BLaER1 treated with 17β-estradiol and CSF1 and Interleukin-3, amounts not matched to agents 10 nM and 100 nM (cell line): Measurements from ENCODE around the gene LCN12.

Experiments
- H3K27ac ChIP-seq, 11 experiments: shearing (Covaris generic); formaldehyde crosslinking; 2 replicates each; pipeline ENCODE4 v1.8.1; 2022
- H3K27me3 ChIP-seq, 11 experiments: shearing (Covaris generic); formaldehyde crosslinking; 2 replicates each; pipeline ENCODE4 v1.8.1; 2022
- H3K36me3 ChIP-seq, 11 experiments: shearing (Covaris generic); formaldehyde crosslinking; 2 replicates each; pipeline ENCODE4 v1.8.1; 2022
- H3K4me1 ChIP-seq, 10 experiments: shearing (Covaris generic); formaldehyde crosslinking; 2 replicates each; pipeline ENCODE4 v1.8.1; 2022
- H3K4me2 ChIP-seq, 11 experiments: shearing (Covaris generic); formaldehyde crosslinking; 2 replicates each; pipeline ENCODE4 v1.8.1; 2022
- H3K4me3 ChIP-seq, 10 experiments: shearing (Covaris generic); formaldehyde crosslinking; 2 replicates each; pipeline ENCODE4 v1.8.1; 2022
- H3K9ac ChIP-seq, 11 experiments: shearing (Covaris generic); formaldehyde crosslinking; 2 replicates each; pipeline ENCODE4 v1.8.1; 2022
- H3K9me3 ChIP-seq, 11 experiments: shearing (Covaris generic); formaldehyde crosslinking; replicated peaks in 1 of 11; 2 replicates each; pipeline ENCODE4 v1.8.1; 2022
- H4K20me1 ChIP-seq, 11 experiments: shearing (Covaris generic); formaldehyde crosslinking; 2 replicates each; pipeline ENCODE4 v1.8.1; 2022
- Cebpa-rat ChIP-seq, 11 experiments: shearing (Covaris generic); IDR thresholded peaks; 2 replicates each; pipeline ENCODE4 v1.8.1; 2022

The LCN12 gene

DNA sequence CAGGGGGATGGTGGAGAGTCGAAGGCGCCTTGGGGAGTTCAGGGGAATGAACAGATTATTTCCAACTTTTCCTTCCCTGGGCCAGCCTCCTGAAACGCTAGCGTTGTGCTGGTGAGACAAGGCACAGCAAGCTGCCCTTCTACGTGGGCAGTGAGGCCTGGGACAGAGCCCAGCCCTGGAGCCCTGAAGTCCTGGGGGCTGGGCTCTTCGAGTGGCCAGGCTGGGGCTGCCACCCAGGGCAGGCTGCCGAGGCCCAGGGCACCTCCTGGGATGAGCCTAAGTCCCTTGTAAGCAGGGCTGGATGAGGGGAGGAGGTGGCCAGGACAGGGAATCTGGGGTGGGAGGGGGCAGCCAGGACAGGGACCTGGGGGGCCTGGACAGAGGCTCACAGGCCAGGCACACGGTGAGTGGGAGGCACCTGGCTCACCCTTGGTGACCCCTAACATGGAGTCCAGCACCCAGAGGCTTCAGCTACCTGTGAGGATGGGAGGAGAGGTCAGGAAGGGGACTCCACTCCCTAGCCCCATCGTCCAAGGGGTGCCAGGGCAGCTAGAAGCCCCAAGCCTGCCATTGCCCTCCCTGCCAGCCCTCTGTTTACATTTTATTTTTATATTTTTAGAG lies 1.3 kb upstream of the LCN12 start:
- no peak for TF ChIP-seq Cebpa-rat (IDR thresholded peaks at IDR 0.05)
- no peaks in the 10 kb centered on the region for H3K27me3 ChIP-seq
- H3K4me2 ChIP-seq, result peak overlapping the region; percentile 82 to 99 (median 94)
- H3K36me3 ChIP-seq, result no peaks in the 10 kb centered on the region
- H3K4me3 ChIP-seq, result peak overlapping the region; percentile 59 to 76 (median 66)
- H3K27ac ChIP-seq, result peak overlapping the region; percentile 63 to 76 (median 70)
- H3K9ac ChIP-seq, result peak overlapping the region; percentile 64 to 81 (median 76)
- no peaks in the 10 kb centered on the region; a peak in 1 of 22 replicates for H4K20me1 ChIP-seq
- no peaks in the 10 kb centered on the region for H3K9me3 ChIP-seq
- H3K4me1 ChIP-seq, result peaks cover 14 to 40% (median 31%) of the 10 kb centered on the region in 10 experiments

DNA sequence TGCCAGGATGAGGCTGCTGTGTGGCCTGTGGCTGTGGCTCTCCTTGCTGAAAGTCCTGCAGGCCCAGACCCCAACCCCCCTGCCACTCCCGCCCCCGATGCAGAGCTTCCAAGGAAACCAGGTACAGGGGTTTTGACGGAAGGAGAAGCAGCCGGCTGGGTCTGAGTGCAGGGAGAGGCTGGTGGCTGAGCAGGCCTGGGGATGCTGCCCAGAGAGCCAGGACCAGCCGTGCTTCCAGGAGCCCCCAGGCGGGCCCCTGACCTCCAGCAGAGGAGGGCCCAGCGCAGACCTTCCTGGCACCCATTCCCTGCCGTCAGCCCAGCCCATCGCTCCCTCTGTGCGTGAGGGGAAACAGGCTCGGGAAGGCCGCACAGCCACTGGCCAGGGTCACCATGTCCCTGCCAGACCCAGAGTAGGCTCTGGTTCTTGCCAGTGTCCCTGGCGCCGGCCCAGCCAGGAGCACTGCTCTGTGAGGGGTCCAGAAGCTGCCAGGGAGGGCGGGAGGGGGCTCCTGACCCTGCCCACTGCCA lies 313 bp downstream of the LCN12 start:
- no peak overlapping the region for H3K4me3 ChIP-seq
- no peak overlapping the region for H3K27ac ChIP-seq
- H3K27me3 ChIP-seq, result no peaks in the 10 kb centered on the region
- TF ChIP-seq Cebpa-rat (IDR thresholded peaks at IDR 0.05), result no peak
- no peak overlapping the region for H3K4me2 ChIP-seq
- H3K9me3 ChIP-seq, result peaks cover 0 to 4% (median 0%) of the 10 kb centered on the region in 11 experiments; a peak in 1 of 22 replicates
- no peaks in the 10 kb centered on the region; a peak in 1 of 22 replicates for H4K20me1 ChIP-seq
- no peak overlapping the region for H3K9ac ChIP-seq
- H3K4me1 ChIP-seq, result peaks cover 14 to 27% (median 24%) of the 10 kb centered on the region in 10 experiments
- no peaks in the 10 kb centered on the region for H3K36me3 ChIP-seq

DNA sequence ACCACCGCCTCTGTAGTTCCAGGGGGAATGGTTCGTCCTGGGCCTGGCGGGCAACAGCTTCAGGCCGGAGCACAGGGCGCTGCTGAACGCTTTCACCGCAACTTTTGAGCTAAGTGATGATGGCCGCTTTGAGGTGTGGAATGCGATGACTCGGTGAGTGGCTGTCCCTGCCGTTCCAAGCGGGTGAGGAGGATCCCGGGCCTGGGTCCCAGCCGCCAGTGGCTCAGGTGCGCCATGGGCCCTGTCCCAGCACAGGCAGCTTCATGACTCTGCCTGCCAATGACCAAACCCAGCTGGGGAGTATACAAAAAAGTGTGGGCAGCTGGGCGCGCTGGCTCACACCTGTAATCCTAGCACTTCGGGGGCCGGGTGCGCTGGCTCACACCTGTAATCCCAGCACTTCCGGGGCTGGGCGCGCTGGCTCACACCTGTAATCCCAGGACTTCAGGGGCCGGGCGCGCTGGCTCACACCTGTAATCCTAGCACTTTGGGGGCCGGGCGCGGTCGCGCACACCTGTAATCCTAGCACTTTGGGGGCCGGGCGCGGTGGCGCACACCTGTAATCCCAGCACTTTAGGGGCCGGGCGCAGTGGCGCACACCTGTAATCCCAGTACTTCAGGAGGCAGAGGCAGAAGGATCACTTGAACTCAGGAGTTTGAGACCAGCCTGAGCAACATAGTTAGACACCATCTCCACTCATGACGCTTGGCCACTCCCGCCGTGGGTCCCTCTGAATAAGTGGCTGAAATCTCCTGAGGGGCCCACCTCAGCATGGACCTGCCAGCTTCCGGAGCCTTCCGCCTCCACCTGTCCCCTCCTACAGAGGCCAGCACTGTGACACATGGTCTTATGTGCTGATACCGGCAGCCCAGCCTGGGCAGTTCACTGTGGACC lies 1.1 kb downstream of the LCN12 start:
- H3K4me3 ChIP-seq, result no peak overlapping the region
- H3K27me3 ChIP-seq, result no peaks in the 10 kb centered on the region
- H3K4me1 ChIP-seq, result peaks cover 13 to 19% (median 17%) of the 10 kb centered on the region in 10 experiments
- no peak overlapping the region for H3K4me2 ChIP-seq
- H3K27ac ChIP-seq, result no peak overlapping the region
- no peak for TF ChIP-seq Cebpa-rat (IDR thresholded peaks at IDR 0.05)
- H4K20me1 ChIP-seq, result no peaks in the 10 kb centered on the region; a peak in 1 of 22 replicates
- H3K9me3 ChIP-seq, result peaks cover 0 to 4% (median 0%) of the 10 kb centered on the region in 11 experiments; a peak in 1 of 22 replicates
- H3K9ac ChIP-seq, result no peak overlapping the region
- H3K36me3 ChIP-seq, result no peaks in the 10 kb centered on the region

DNA sequence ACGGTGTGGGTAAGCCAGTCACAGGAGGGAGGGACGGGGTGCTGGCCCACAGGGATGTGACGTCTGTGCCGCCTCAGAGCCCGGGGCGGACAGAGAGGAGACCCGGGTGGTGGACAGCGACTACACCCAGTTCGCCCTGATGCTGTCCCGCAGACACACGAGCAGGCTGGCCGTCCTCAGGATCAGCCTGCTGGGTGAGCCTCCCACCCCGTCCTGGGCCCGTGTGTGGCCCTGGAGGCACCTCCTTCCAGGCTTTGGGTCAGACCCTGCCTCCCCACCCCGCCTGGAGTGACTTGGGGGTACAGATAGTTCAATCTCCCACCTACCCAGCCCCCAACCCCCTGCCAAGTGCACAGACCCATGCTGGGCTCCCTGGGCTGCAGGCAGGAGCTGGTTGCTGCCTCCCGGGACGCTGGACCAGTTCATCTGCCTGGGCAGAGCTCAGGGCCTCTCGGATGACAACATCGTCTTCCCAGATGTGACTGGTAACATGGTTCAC lies 1.7 kb downstream of the LCN12 start:
- no peak for TF ChIP-seq Cebpa-rat (IDR thresholded peaks at IDR 0.05)

DNA sequence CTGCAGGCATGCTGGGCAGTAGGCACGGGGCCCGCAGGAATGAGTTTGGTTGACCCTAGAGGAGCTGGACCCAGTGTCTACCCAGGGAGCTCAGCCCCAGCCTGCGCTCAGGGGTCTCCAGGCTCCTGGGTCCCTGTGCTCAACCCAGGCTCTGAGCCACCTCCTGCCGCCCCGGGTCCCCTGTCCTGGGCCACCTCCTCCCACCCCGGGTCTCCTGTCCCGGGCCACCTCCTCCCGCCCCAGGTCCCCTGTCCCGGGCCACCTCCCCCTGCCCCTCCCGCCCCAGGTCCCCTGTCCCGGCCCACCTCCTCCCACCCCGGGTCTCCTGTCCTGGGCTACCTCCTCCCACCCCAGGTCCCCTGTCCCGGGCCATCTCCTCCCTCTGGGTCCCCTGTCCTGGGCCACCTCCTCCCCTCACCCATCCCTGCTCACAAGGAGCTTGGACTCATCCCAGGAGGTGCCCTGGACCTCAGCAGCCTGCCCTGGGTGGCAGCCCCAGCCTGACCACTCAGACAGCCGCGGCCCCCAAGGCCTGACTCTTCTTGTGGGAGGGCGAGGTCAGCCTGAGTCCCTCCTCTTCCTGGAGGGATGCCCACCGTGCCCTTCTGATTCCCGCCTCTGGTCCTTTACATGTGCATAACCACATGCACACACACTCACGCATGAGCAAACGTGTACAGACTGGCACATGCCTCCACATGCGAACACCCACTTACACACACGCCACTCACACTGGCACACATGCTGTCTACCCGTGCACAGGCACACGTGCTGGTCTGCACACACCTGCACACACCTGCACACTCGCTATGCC lies 2.4 kb downstream of the LCN12 start:
- Histone ChIP-seq H3K9ac (no peak overlapping the region), H3K4me2 (no peak overlapping the region), H3K4me1 (peaks cover 5 to 13% (median 8%) of the 10 kb centered on the region in 10 experiments; a peak in 19 of 20 replicates), H3K9me3 (peaks cover 0 to 4% (median 0%) of the 10 kb centered on the region in 11 experiments; a peak in 1 of 22 replicates), H3K27me3 (no peaks in the 10 kb centered on the region), H3K36me3 (no peaks in the 10 kb centered on the region), H3K27ac (no peak overlapping the region), H3K4me3 (no peak overlapping the region), H4K20me1 (no peaks in the 10 kb centered on the region; a peak in 1 of 22 replicates)
- no peak for TF ChIP-seq Cebpa-rat (IDR thresholded peaks at IDR 0.05)

More for the DNA sequence above, 1.7 kb downstream of the LCN12 start:
- H3K27me3 ChIP-seq, result no peaks in the 10 kb centered on the region
- no peak overlapping the region for H3K27ac ChIP-seq
- peaks cover 0 to 4% (median 0%) of the 10 kb centered on the region in 11 experiments; a peak in 1 of 22 replicates for H3K9me3 ChIP-seq
- no peak overlapping the region for H3K4me3 ChIP-seq
- no peak overlapping the region for H3K9ac ChIP-seq
- no peak overlapping the region for H3K4me2 ChIP-seq
- no peaks in the 10 kb centered on the region; a peak in 1 of 22 replicates for H4K20me1 ChIP-seq
- H3K36me3 ChIP-seq, result no peaks in the 10 kb centered on the region
- peaks cover 9 to 14% (median 12%) of the 10 kb centered on the region in 10 experiments for H3K4me1 ChIP-seq

DNA sequence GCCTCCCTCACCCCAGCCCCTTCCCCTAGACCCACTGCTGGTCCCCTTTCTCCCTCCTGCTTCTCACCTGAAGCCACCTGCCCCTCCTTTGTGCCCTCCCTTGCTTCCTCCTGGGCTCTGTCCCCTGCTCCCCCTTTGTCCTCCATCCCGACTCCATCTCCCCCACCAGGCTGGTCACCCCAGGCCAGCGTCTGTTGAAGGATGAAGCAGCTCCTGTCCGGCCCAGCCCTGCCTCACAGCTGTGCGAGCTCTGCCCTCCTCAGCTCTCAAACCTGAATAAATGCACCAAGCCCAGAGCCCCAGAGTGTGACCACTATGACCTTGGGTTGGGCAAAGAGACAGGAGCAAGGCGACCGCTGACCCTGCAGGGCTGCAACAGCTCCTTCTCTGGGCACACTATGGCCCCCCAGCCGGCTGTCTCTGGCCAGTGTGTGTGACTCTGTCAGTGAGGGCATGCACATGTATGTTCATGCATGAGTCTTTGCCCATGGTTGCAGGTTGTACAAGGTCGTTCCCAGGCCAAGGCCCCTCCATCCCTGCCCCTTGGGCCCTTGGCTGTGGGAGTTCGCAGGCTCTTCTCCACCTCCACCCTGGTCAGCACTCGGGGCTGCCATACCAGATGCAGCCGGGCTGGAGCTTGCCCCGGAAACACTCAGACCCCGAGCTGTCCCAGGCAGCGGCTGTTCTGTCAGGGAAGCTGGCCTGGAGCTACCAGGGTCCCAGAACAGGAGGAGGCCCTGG lies 3.3 kb downstream of the LCN12 start:
- Histone ChIP-seq H3K36me3 (no peaks in the 10 kb centered on the region), H3K9me3 (peaks cover 0 to 4% (median 0%) of the 10 kb centered on the region in 11 experiments; a peak in 1 of 22 replicates), H3K27me3 (no peaks in the 10 kb centered on the region), H3K9ac (no peak overlapping the region), H3K27ac (no peak overlapping the region), H3K4me1 (peaks cover 3 to 16% (median 9%) of the 10 kb centered on the region in 10 experiments; a peak in 19 of 20 replicates), H4K20me1 (no peaks in the 10 kb centered on the region; a peak in 1 of 22 replicates), H3K4me3 (no peak overlapping the region), H3K4me2 (no peak overlapping the region)
- TF ChIP-seq Cebpa-rat (IDR thresholded peaks at IDR 0.05), result no peak

- Histone ChIP-seq H3K4me3 (no peak overlapping the region), H3K9me3 (peaks cover 0 to 4% (median 0%) of the 10 kb centered on the region in 11 experiments; a peak in 1 of 22 replicates), H3K4me2 (no peak overlapping the region), H3K4me1 (peaks cover 0 to 10% (median 5%) of the 10 kb centered on the region in 10 experiments; a peak in 8 of 20 replicates), H3K27ac (no peak overlapping the region), H3K9ac (no peak overlapping the region), H4K20me1 (no peaks in the 10 kb centered on the region; a peak in 1 of 22 replicates), H3K27me3 (no peaks in the 10 kb centered on the region), H3K36me3 (no peaks in the 10 kb centered on the region)
- TF ChIP-seq Cebpa-rat (IDR thresholded peaks at IDR 0.05), result no peak
These were observed 3.9 kb downstream of the LCN12 start for GRCh38 chr9:136955943-136956335.

GRCh38 chr9:136956604-136957003 lies 4.5 kb downstream of the LCN12 start:
- no peaks in the 10 kb centered on the region for H3K27me3 ChIP-seq
- no peaks in the 10 kb centered on the region for H3K36me3 ChIP-seq
- TF ChIP-seq Cebpa-rat (IDR thresholded peaks at IDR 0.05), result no peak
- H3K9me3 ChIP-seq, result peaks cover 0 to 4% (median 0%) of the 10 kb centered on the region in 11 experiments; a peak in 1 of 22 replicates
- peaks cover 0 to 10% (median 5%) of the 10 kb centered on the region in 10 experiments; a peak in 8 of 20 replicates for H3K4me1 ChIP-seq
- H3K9ac ChIP-seq, result no peak overlapping the region
- no peak overlapping the region for H3K4me2 ChIP-seq
- no peaks in the 10 kb centered on the region; a peak in 1 of 22 replicates for H4K20me1 ChIP-seq
- no peak overlapping the region for H3K4me3 ChIP-seq
- H3K27ac ChIP-seq, result no peak overlapping the region
